ENCODE data around the gene RNF220.

- TF ChIP-seq ZNF324 (tag by site-specific recombination; IDR thresholded peaks at IDR 0.05) (no peak), CTCF (tag by site-specific recombination; IDR thresholded peaks at IDR 0.05) (no peak), ZNF155 (tag by site-specific recombination; IDR thresholded peaks at IDR 0.05) (no peak), ZIC2 (tag by site-specific recombination; IDR thresholded peaks at IDR 0.05) (no peak), MYNN (tag by site-specific recombination; IDR thresholded peaks at IDR 0.05; ENCODE audit: borderline replicate concordance) (no peak), ZNF280D (tag by site-specific recombination; IDR thresholded peaks at IDR 0.05) (no peak)
Measured at GRCh38 chr1:44511363-44511762, 106.3 kb downstream of the RNF220 start.
